H9 (cell line): ENCODE data around the gene ZFPM1. TPM values are rescaled to one million over a fixed set of nuclear protein-coding genes. Genes with fewer than 3 reads are reported as not detected.

Experiments used
- DNase-seq: peaks from one replicate; pipeline ENCODE4 v3.0.0-alpha.2; 2017
- H2AFZ ChIP-seq: one replicate; pipeline ENCODE4 v1.6.1; 2013; ENCODE audit warnings: mild to moderate bottlenecking, low read length, control low read depth, moderate library complexity
- H2AK5ac ChIP-seq: 2 replicates; pipeline ENCODE4 v1.6.1; 2013; ENCODE audit warnings: low read length, control low read depth, mixed read lengths; ENCODE audit not compliant: insufficient read length
- H2BK120ac ChIP-seq: one replicate; pipeline ENCODE4 v1.6.1; 2013; ENCODE audit warnings: low read depth, mild to moderate bottlenecking, low read length, control low read depth, inconsistent platforms; ENCODE audit not compliant: poor library complexity, severe bottlenecking
- H2BK12ac ChIP-seq: 2 replicates; pipeline ENCODE4 v1.6.1; 2013; ENCODE audit warnings: low read length, control low read depth, mixed read lengths, low read depth; ENCODE audit not compliant: insufficient read length
- H2BK15ac ChIP-seq: 2 replicates; pipeline ENCODE4 v1.6.1; 2013; ENCODE audit warnings: low read depth, low read length, control low read depth
- H2BK20ac ChIP-seq: one replicate; pipeline ENCODE4 v1.6.1; 2013; ENCODE audit warnings: low read depth, mild to moderate bottlenecking, low read length, control low read depth, inconsistent platforms; ENCODE audit not compliant: poor library complexity, severe bottlenecking
- H2BK5ac ChIP-seq: 2 replicates; pipeline ENCODE4 v1.6.1; 2013; ENCODE audit warnings: low read length, control low read depth, mixed read lengths; ENCODE audit not compliant: insufficient read length
- H3K14ac ChIP-seq: 2 replicates; pipeline ENCODE4 v1.6.1; 2013; ENCODE audit warnings: low read length, control low read depth; ENCODE audit not compliant: insufficient read depth
- H3K18ac ChIP-seq: 2 replicates; pipeline ENCODE4 v1.6.1; 2013; ENCODE audit warnings: low read depth, mild to moderate bottlenecking, mixed read lengths, low read length, control low read depth; ENCODE audit not compliant: insufficient read length
- H3K23ac ChIP-seq: 2 replicates; pipeline ENCODE4 v1.6.1; 2013; ENCODE audit warnings: low read length, control low read depth, mixed read lengths, low read depth; ENCODE audit not compliant: insufficient read length
- H3K23me2 ChIP-seq: 2 replicates; pipeline ENCODE4 v1.6.1; 2013; ENCODE audit warnings: low read depth, mild to moderate bottlenecking, mixed read lengths, low read length, control low read depth; ENCODE audit not compliant: insufficient read length, poor library complexity, severe bottlenecking
- H3K27ac ChIP-seq: 2 replicates; pipeline ENCODE4 v1.5.1; 2013; ENCODE audit warnings: low read length, control low read depth, mixed read lengths, low read depth; ENCODE audit not compliant: insufficient read length
- H3K27me3 ChIP-seq: 2 replicates; pipeline ENCODE4 v1.6.1; 2013; ENCODE audit warnings: low read length, control low read depth, inconsistent platforms; ENCODE audit not compliant: insufficient read depth
- H3K4ac ChIP-seq: 2 replicates; pipeline ENCODE4 v1.6.1; 2013; ENCODE audit warnings: low read depth, mild to moderate bottlenecking, control low read depth, inconsistent platforms, low read length, moderate library complexity
- H3K4me1 ChIP-seq: 2 replicates; pipeline ENCODE4 v1.6.1; 2013; ENCODE audit warnings: low read length, control low read depth, inconsistent platforms; ENCODE audit not compliant: insufficient read depth
- H3K4me2 ChIP-seq: 2 replicates; pipeline ENCODE4 v1.6.1; 2013; ENCODE audit warnings: low read length, control low read depth, mixed read lengths; ENCODE audit not compliant: insufficient read length, insufficient read depth
- H3K56ac ChIP-seq: 2 replicates; pipeline ENCODE4 v1.6.1; 2013; ENCODE audit warnings: low read depth, mild to moderate bottlenecking, mixed read lengths, low read length, control low read depth; ENCODE audit not compliant: insufficient read length
- H3K79me1 ChIP-seq: 2 replicates; pipeline ENCODE4 v1.6.1; 2013; ENCODE audit warnings: low read depth, mild to moderate bottlenecking, moderate library complexity, low read length, control low read depth, inconsistent platforms; ENCODE audit not compliant: insufficient read depth, poor library complexity, severe bottlenecking
- H3K79me2 ChIP-seq: 2 replicates; pipeline ENCODE4 v1.6.1; 2013; ENCODE audit warnings: low read length, control low read depth, inconsistent platforms; ENCODE audit not compliant: insufficient read depth
- H3K9ac ChIP-seq: 2 replicates; pipeline ENCODE4 v1.6.1; 2013; ENCODE audit warnings: low read length, control low read depth, mixed read lengths; ENCODE audit not compliant: insufficient read length; ENCODE audit errors: extremely low read depth
- H3K9me3 ChIP-seq: one replicate; pipeline ENCODE4 v1.6.1; 2013; ENCODE audit warnings: low read depth, low read length, inconsistent platforms; ENCODE audit not compliant: control insufficient read depth
- H3T11ph ChIP-seq: one replicate; pipeline ENCODE4 v1.6.1; 2013; ENCODE audit warnings: mild to moderate bottlenecking, low read length, control low read depth, inconsistent platforms
- H4K20me1 ChIP-seq: one replicate; pipeline ENCODE4 v1.6.1; 2013; ENCODE audit not compliant: control insufficient read depth, insufficient read length, insufficient read depth
- H4K5ac ChIP-seq: 2 replicates; pipeline ENCODE4 v1.6.1; 2013; ENCODE audit warnings: low read depth, mild to moderate bottlenecking, mixed read lengths, low read length, control low read depth; ENCODE audit not compliant: insufficient read length
- H4K8ac ChIP-seq: replicated peaks from 2 replicates; pipeline ENCODE4 v1.6.1; 2013; ENCODE audit warnings: low read length, control low read depth, mixed read lengths, low read depth; ENCODE audit not compliant: insufficient read length
- H4K91ac ChIP-seq: 2 replicates; pipeline ENCODE4 v1.6.1; 2013; ENCODE audit warnings: low read depth, mild to moderate bottlenecking, moderate library complexity, mixed read lengths, low read length, control low read depth; ENCODE audit not compliant: insufficient read length
- H3K27ac Mint-ChIP-seq, 3 experiments: 2 replicates in 2 of 3; 3 replicates in 1 of 3; pipeline ENCODE4 v1.8.0; 2020 to 2021; ENCODE audit warnings: mixed read lengths in 3 of 3, mild to moderate bottlenecking in 1 of 3, moderate library complexity in 1 of 3
- H3K27me3 Mint-ChIP-seq: 2 replicates; pipeline ENCODE4 v1.8.0; 2021; ENCODE audit warnings: low read depth, mild to moderate bottlenecking, moderate library complexity, mixed read lengths
- H3K36me3 Mint-ChIP-seq, 3 experiments: 2 replicates in 2 of 3; 3 replicates in 1 of 3; pipeline ENCODE4 v1.8.0; 2020 to 2021; ENCODE audit warnings: low read depth in 3 of 3, mixed read lengths in 3 of 3; ENCODE audit not compliant: insufficient read depth in 1 of 3
- H3K4me1 Mint-ChIP-seq, 2 experiments: 2 replicates each; pipeline ENCODE4 v1.8.0; 2020; ENCODE audit warnings: mixed read lengths in 2 of 2
- H3K4me3 Mint-ChIP-seq, 2 experiments: 2 replicates in 1 of 2; 3 replicates in 1 of 2; pipeline ENCODE4 v1.8.0; 2020 to 2021; ENCODE audit warnings: mild to moderate bottlenecking in 2 of 2, mixed read lengths in 2 of 2, moderate library complexity in 1 of 2
- H3K9me3 Mint-ChIP-seq, 2 experiments: 2 replicates in 1 of 2; 3 replicates in 1 of 2; pipeline ENCODE4 v1.8.0; 2020; ENCODE audit warnings: mild to moderate bottlenecking in 2 of 2, mixed read lengths in 2 of 2, moderate library complexity in 1 of 2
- CTCF ChIP-seq: fragments of 200-600 bp; sonication (generic); conservative IDR thresholded peaks from 3 replicates; pipeline ENCODE4 v1.8.0; 2021; ENCODE audit warnings: antibody characterized with exemption, mild to moderate bottlenecking
- WGBS: extraction: QIAGEN DNeasy Blood & Tissue Kit; methylation state at CpG from one replicate; pipeline ENCODE4 v1.1.7; 2013; ENCODE audit warnings: missing lambda C conversion rate, low lambda C conversion rate, mixed read lengths; ENCODE audit not compliant: insufficient read length; ENCODE audit errors: extremely low coverage; 5-methylcytosine and 5-hydroxymethylcytosine counted together
- total RNA-seq: library from RNA; stranded (reverse); gene quantifications from 2 replicates; pipeline ENCODE4 v1.2.1, GENCODE V29; 2021

ZFPM1 gene
- total RNA-seq, 1 experiment from 2014 or later: 3.6 TPM

- Histone ChIP-seq H3K23me2 (no peaks in the 10 kb centered on the region), H3K14ac (no peak overlapping the region), H3K56ac (no peak overlapping the region), H4K5ac (no peak overlapping the region), H3K9ac (no peak overlapping the region), H2BK20ac (no peak overlapping the region), H2BK5ac (no peak overlapping the region), H4K8ac (no peak overlapping the region), H3K23ac (no peak overlapping the region), H3K79me2 (no peaks in the 10 kb centered on the region), H3K4me1 (no peaks in the 10 kb centered on the region), H3K18ac (no peak overlapping the region), H3K4ac (no peak overlapping the region), H2BK15ac (no peak overlapping the region), H3T11ph (no peak overlapping the region), H3K79me1 (no peaks in the 10 kb centered on the region), H2BK120ac (no peak overlapping the region), H3K4me2 (no peak overlapping the region), H2BK12ac (no peak overlapping the region), H3K27me3 (no peaks in the 10 kb centered on the region), H3K27ac (no peak overlapping the region), H4K20me1 (no peaks in the 10 kb centered on the region), H3K9me3 (no peaks in the 10 kb centered on the region), H2AFZ (no peak overlapping the region), H4K91ac (no peak overlapping the region), H2AK5ac (no peak overlapping the region)
- H3K36me3 Mint-ChIP-seq: no peaks in the 10 kb centered on the region
- DNase-seq: no peak
- no peak for TF ChIP-seq CTCF
- peaks cover 2 to 8% of the 10 kb centered on the region in 2 experiments; a peak in 3 of 4 replicates for H3K4me1 Mint-ChIP-seq
- H3K9me3 Mint-ChIP-seq: no peaks in the 10 kb centered on the region
- H3K27ac Mint-ChIP-seq: peak overlapping the region in 1 of 3 experiments; percentile 40; a peak in 2 of 7 replicates
- H3K4me3 Mint-ChIP-seq: no peak overlapping the region
- WGBS: no CpG with 5 or more reads among the region's 24 CpGs
- H3K27me3 Mint-ChIP-seq: peaks cover 2% of the 10 kb centered on the region; the same call in 1 of the 2 replicates
These were observed 12.2 kb upstream of the ZFPM1 start for GRCh38 chr16:88440686-88441405.
